Osteoblast (primary cell): ENCODE data around the gene TTC21B. TPM values are rescaled to one million over a fixed set of nuclear protein-coding genes. Genes with fewer than 3 reads are reported as not detected.

Source experiments
- DNase-seq: peaks from one replicate; pipeline ENCODE4 v3.0.0; 2011; ENCODE audit warnings: low spot score, mixed read lengths; ENCODE audit not compliant: insufficient read length; ENCODE audit errors: missing footprints
- H2AFZ ChIP-seq: 2 replicates; pipeline ENCODE4 v1.6.0; 2011; ENCODE audit warnings: mild to moderate bottlenecking, low read length
- H3K27ac ChIP-seq: 2 replicates; pipeline ENCODE4 v1.5.1; 2011; ENCODE audit warnings: mild to moderate bottlenecking, low read depth, low read length, moderate library complexity
- H3K27me3 ChIP-seq: 2 replicates; pipeline ENCODE4 v1.6.0; 2012; ENCODE audit warnings: mild to moderate bottlenecking, control low read depth, inconsistent platforms, low read length, moderate library complexity; ENCODE audit not compliant: insufficient read depth
- H3K36me3 ChIP-seq: 2 replicates; pipeline ENCODE4 v1.5.1; 2011; ENCODE audit warnings: mild to moderate bottlenecking, low read length, control low read depth, moderate library complexity; ENCODE audit not compliant: insufficient read depth
- H3K4me1 ChIP-seq: 2 replicates; pipeline ENCODE4 v1.5.1; 2011; ENCODE audit warnings: mild to moderate bottlenecking, low read length, control low read depth, moderate library complexity; ENCODE audit not compliant: insufficient read depth
- H3K4me2 ChIP-seq: 2 replicates; pipeline ENCODE4 v1.6.0; 2011; ENCODE audit warnings: mild to moderate bottlenecking, low read length; ENCODE audit not compliant: insufficient read depth
- H3K4me3 ChIP-seq: fragments of 200-600 bp; sonication (generic); 3 replicates; pipeline ENCODE4 v1.5.1; 2012; ENCODE audit warnings: mild to moderate bottlenecking, low read length, inconsistent platforms; ENCODE audit not compliant: insufficient read depth
- H3K79me2 ChIP-seq: 2 replicates; pipeline ENCODE4 v1.6.0; 2012; ENCODE audit warnings: mild to moderate bottlenecking, low read length, control low read depth, inconsistent platforms; ENCODE audit not compliant: insufficient read depth
- H3K9me3 ChIP-seq: 2 replicates; pipeline ENCODE4 v1.5.1; 2011; ENCODE audit warnings: low read depth, low read length, control low read depth
- H4K20me1 ChIP-seq: 2 replicates; pipeline ENCODE4 v1.6.0; 2012; ENCODE audit warnings: mild to moderate bottlenecking, low read length, control low read depth; ENCODE audit not compliant: insufficient read depth
- total RNA-seq: library from RNA; depleted of rRNA; stranded (reverse); fragments of >200 nt; gene quantifications from 2 replicates; pipeline ENCODE4 v1.2.3, GENCODE V29; 2012
- TF ChIP-seq, protein P1 (sequence below): IDR thresholded peaks from 2 replicates; pipeline ENCODE4 v1.5.1; 2011; ENCODE audit warnings: mild to moderate bottlenecking, low read depth, low read length, moderate library complexity; ENCODE audit errors: extremely low read depth

Gene TTC21B
- total RNA-seq, 1 donor: 25.7 TPM

DNA sequence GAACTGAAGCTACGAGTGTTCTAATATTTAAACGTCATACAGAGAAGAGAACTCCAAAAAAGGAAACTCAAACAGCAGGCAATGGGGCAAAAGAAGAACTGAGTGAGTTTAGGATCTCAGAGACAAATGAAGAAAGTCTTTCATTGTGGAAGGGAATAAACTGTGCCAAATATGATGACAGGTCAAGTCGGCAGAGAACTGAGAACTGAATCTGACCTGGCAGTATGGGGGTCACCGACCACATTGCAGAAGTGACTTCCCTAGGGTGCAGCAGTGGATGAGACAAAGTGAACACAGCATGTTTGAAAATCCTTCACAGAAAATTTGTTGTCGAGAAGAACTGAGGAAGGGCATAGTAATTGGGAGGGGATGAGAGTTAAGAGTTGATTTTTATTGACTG, 55.9 kb downstream of the TTC21B start:
- no peak for DNase-seq
- H3K27ac ChIP-seq: no peak overlapping the region
- H2AFZ ChIP-seq: no peak overlapping the region
- no peaks in the 10 kb centered on the region for H3K27me3 ChIP-seq
- no peaks in the 10 kb centered on the region for H3K4me1 ChIP-seq
- no peak overlapping the region for H3K4me3 ChIP-seq
- TF ChIP-seq, protein P1, sequence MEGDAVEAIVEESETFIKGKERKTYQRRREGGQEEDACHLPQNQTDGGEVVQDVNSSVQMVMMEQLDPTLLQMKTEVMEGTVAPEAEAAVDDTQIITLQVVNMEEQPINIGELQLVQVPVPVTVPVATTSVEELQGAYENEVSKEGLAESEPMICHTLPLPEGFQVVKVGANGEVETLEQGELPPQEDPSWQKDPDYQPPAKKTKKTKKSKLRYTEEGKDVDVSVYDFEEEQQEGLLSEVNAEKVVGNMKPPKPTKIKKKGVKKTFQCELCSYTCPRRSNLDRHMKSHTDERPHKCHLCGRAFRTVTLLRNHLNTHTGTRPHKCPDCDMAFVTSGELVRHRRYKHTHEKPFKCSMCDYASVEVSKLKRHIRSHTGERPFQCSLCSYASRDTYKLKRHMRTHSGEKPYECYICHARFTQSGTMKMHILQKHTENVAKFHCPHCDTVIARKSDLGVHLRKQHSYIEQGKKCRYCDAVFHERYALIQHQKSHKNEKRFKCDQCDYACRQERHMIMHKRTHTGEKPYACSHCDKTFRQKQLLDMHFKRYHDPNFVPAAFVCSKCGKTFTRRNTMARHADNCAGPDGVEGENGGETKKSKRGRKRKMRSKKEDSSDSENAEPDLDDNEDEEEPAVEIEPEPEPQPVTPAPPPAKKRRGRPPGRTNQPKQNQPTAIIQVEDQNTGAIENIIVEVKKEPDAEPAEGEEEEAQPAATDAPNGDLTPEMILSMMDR: no peak
- no peaks in the 10 kb centered on the region for H3K9me3 ChIP-seq
- no peaks in the 10 kb centered on the region for H4K20me1 ChIP-seq
- peaks cover 25% of the 10 kb centered on the region for H3K36me3 ChIP-seq
- H3K79me2 ChIP-seq: no peaks in the 10 kb centered on the region
- H3K4me2 ChIP-seq: no peak overlapping the region

GRCh38 chr2:165897074-165897473, 56.5 kb downstream of the TTC21B start:
- H3K4me1 ChIP-seq: no peaks in the 10 kb centered on the region
- no peaks in the 10 kb centered on the region for H4K20me1 ChIP-seq
- H3K27me3 ChIP-seq: no peaks in the 10 kb centered on the region
- H3K9me3 ChIP-seq: no peaks in the 10 kb centered on the region
- H3K4me3 ChIP-seq: no peak overlapping the region
- TF ChIP-seq, protein P1: no peak
- no peak overlapping the region for H3K27ac ChIP-seq
- no peak overlapping the region for H3K4me2 ChIP-seq
- H3K79me2 ChIP-seq: no peaks in the 10 kb centered on the region
- H3K36me3 ChIP-seq: peaks cover 25% of the 10 kb centered on the region
- no peak for DNase-seq
- H2AFZ ChIP-seq: no peak overlapping the region

DNA sequence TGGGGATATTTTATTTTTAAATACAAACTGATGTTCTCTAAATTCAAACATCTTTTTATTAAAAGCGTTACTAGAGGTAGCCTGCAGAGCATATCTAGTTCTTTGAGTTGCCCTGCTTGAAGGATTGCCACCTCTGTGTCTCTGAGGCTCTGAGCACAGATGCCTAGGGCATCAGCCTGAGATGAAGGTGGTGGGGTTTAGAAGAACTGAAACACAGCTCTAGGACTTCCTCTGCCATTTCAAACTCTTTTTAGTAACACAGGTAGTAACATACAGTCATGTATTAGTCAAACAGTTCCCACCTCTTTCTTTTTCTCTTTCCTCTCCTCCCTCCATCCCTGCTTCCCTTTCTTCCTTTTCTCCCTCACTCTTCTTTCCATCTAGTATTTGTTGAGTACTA, 57.6 kb downstream of the TTC21B start:
- DNase-seq: no peak
- no peaks in the 10 kb centered on the region for H4K20me1 ChIP-seq
- TF ChIP-seq, protein P1: no peak
- no peak overlapping the region for H3K4me2 ChIP-seq
- no peaks in the 10 kb centered on the region for H3K79me2 ChIP-seq
- no peaks in the 10 kb centered on the region for H3K27me3 ChIP-seq
- no peaks in the 10 kb centered on the region for H3K9me3 ChIP-seq
- H3K4me3 ChIP-seq: no peak overlapping the region
- no peak overlapping the region for H3K27ac ChIP-seq
- peaks cover 25% of the 10 kb centered on the region for H3K36me3 ChIP-seq
- no peak overlapping the region for H2AFZ ChIP-seq
- H3K4me1 ChIP-seq: no peaks in the 10 kb centered on the region

DNA sequence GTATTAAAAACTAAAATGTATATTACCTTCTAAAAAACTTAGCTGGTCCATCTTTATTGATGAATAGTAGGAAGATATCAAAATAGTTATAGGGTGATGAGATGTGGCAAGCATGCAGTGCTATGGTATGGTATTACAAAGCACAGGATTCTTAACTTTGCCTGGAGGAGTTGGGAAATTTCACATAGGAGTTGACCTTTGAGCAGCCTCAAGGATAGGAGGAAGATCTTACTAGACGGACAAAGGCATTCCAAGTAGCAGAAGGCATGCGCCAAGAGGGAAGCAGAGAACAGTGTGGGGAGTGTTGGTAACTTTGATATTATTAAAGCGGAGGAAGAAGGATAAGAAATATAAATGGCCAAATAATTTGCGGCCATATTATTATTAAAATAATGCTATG, 60.0 kb downstream of the TTC21B start:
- no peaks in the 10 kb centered on the region for H3K9me3 ChIP-seq
- no peak for DNase-seq
- H3K4me2 ChIP-seq: no peak overlapping the region
- TF ChIP-seq, protein P1: no peak
- no peak overlapping the region for H3K27ac ChIP-seq
- no peaks in the 10 kb centered on the region for H4K20me1 ChIP-seq
- H2AFZ ChIP-seq: no peak overlapping the region
- H3K4me1 ChIP-seq: no peaks in the 10 kb centered on the region
- no peaks in the 10 kb centered on the region for H3K79me2 ChIP-seq
- H3K4me3 ChIP-seq: no peak overlapping the region
- H3K36me3 ChIP-seq: peaks cover 29% of the 10 kb centered on the region
- H3K27me3 ChIP-seq: no peaks in the 10 kb centered on the region
